Measurements from ENCODE around the gene CAPN1.

- TF ChIP-seq CTCF (IDR thresholded peaks at IDR 0.05; ENCODE audit: low read length) (no peak), EZH2 (optimal IDR thresholded peaks at IDR 0.05; ENCODE audit: low read depth, low read length) (no peak), EZH2phosphoT487 (IDR thresholded peaks at IDR 0.05; ENCODE audit: low read length) (no peak)
Measured at GRCh38 chr11:65204143-65204542, 22.4 kb downstream of the CAPN1 start.

All from MM.1S (cell line).